ENCODE measurements around the gene OSBPL9.

- no peak for TF ChIP-seq CTCF (IDR thresholded peaks at IDR 0.05)
- no peak for TF ChIP-seq POLR2A (IDR thresholded peaks at IDR 0.05)
Observed at GRCh38 chr1:51644533-51645197, 27.8 kb downstream of the OSBPL9 start.
